Body of pancreas (tissue), 4 donors: ENCODE data around the gene ARHGAP15.

Experiments
- CTCF ChIP-seq, 7 experiments: fragments of 450-650 bp in 4 of 7; fragments of 200-600 bp in 3 of 7; sonication (generic) in 3 of 7; IDR thresholded peaks; one replicate each; pipeline ENCODE4 v1.5.1; 2016 to 2019; ENCODE audit warnings: antibody characterized with exemption in 7 of 7
- POLR2A ChIP-seq, 3 donors: fragments of 450-650 bp; IDR thresholded peaks; one replicate each; pipeline ENCODE4 v1.6.1; 2016; ENCODE audit warnings: antibody characterized with exemption in 3 of 3, mild to moderate bottlenecking in 2 of 3

- TF ChIP-seq POLR2A (IDR thresholded peaks at IDR 0.05) (no peak), CTCF (IDR thresholded peaks at IDR 0.05) (no peak)
These were observed 364.1 kb downstream of the ARHGAP15 start for GRCh38 chr2:143493339-143493738.
